ENCODE measurements around the gene ZNF622.

Gene ZNF622

GRCh38 chr5:16507716-16508115 is 42.1 kb upstream of the ZNF622 start:
- no peak for DNase-seq
- Histone ChIP-seq H4K91ac (ENCODE audit: low read length) (no peak overlapping the region), H3K36me3 (ENCODE audit: control insufficient read depth in 1 of 2, insufficient read depth in 2 of 2, low read depth in 1 of 2, low read length in 2 of 2) (no peaks in the 10 kb centered on the region), H3K9me3 (ENCODE audit: control insufficient read depth, low read length) (no peaks in the 10 kb centered on the region), H3K4me3 (ENCODE audit: insufficient read depth in 1 of 2, low read depth in 1 of 2, low read length in 2 of 2) (no peak overlapping the region), H3K18ac (ENCODE audit: low read depth in 1 of 2, low read length in 2 of 2) (no peak overlapping the region), H3K9ac (ENCODE audit: low read length) (peak overlapping the region; percentile 65), H3K4ac (ENCODE audit: low read depth in 1 of 2, low read length in 2 of 2) (no peak overlapping the region), H4K8ac (ENCODE audit: low read length) (no peak overlapping the region), H3K27me3 (ENCODE audit: control insufficient read depth in 1 of 2, insufficient read depth in 1 of 2, low read length in 2 of 2) (no peaks in the 10 kb centered on the region), H3K4me1 (ENCODE audit: control insufficient read depth, insufficient read depth, low read depth, low read length) (peaks cover 4% of the 10 kb centered on the region), H2BK12ac (ENCODE audit: low read length in 2 of 2) (no peak overlapping the region), H3K4me2 (ENCODE audit: low read length, poor library complexity, severe bottlenecking) (no peak overlapping the region), H2BK5ac (ENCODE audit: low read depth, low read length, poor library complexity, severe bottlenecking) (no peak overlapping the region), H2BK15ac (ENCODE audit: low read depth, poor library complexity, severe bottlenecking) (no peak overlapping the region), H2AFZ (ENCODE audit: low read depth, low read length) (no peak overlapping the region), H3K79me1 (replicated peaks; ENCODE audit: low read length, poor library complexity, severe bottlenecking) (no peaks in the 10 kb centered on the region), H2AK5ac (ENCODE audit: low read length, severe bottlenecking) (no peak overlapping the region), H2BK120ac (ENCODE audit: low read depth, low read length) (no peak overlapping the region), H3K23ac (ENCODE audit: low read length in 2 of 2) (no peak overlapping the region), H3K14ac (ENCODE audit: low read length in 2 of 2) (no peak overlapping the region), H3K27ac (ENCODE audit: low read length, poor library complexity, severe bottlenecking) (no peak overlapping the region)

- no peaks in the 10 kb centered on the region for H3K79me1 ChIP-seq (replicated peaks; ENCODE audit: low read length, poor library complexity, severe bottlenecking)
- no peak overlapping the region for H3K4ac ChIP-seq (ENCODE audit: low read depth in 1 of 2, low read length in 2 of 2)
- no peak overlapping the region for H2AFZ ChIP-seq (ENCODE audit: low read depth, low read length)
- H2BK12ac ChIP-seq (ENCODE audit: low read length in 2 of 2): no peak overlapping the region
- H3K4me1 ChIP-seq (ENCODE audit: control insufficient read depth, insufficient read depth, low read depth, low read length): peaks cover 5% of the 10 kb centered on the region
- no peak overlapping the region for H3K27ac ChIP-seq (ENCODE audit: low read length, poor library complexity, severe bottlenecking)
- H3K23ac ChIP-seq (ENCODE audit: low read length in 2 of 2): no peak overlapping the region
- H4K91ac ChIP-seq (ENCODE audit: low read length): no peak overlapping the region
- no peak overlapping the region for H2BK5ac ChIP-seq (ENCODE audit: low read depth, low read length, poor library complexity, severe bottlenecking)
- H3K36me3 ChIP-seq (ENCODE audit: control insufficient read depth in 1 of 2, insufficient read depth in 2 of 2, low read depth in 1 of 2, low read length in 2 of 2): no peaks in the 10 kb centered on the region
- no peak overlapping the region for H2BK15ac ChIP-seq (ENCODE audit: low read depth, poor library complexity, severe bottlenecking)
- no peak overlapping the region for H4K8ac ChIP-seq (ENCODE audit: low read length)
- no peak overlapping the region for H3K4me2 ChIP-seq (ENCODE audit: low read length, poor library complexity, severe bottlenecking)
- H3K9me3 ChIP-seq (ENCODE audit: control insufficient read depth, low read length): no peaks in the 10 kb centered on the region
- no peaks in the 10 kb centered on the region for H3K27me3 ChIP-seq (ENCODE audit: control insufficient read depth in 1 of 2, insufficient read depth in 1 of 2, low read length in 2 of 2)
- no peak overlapping the region for H2AK5ac ChIP-seq (ENCODE audit: low read length, severe bottlenecking)
- 85% methylated on average over 6 of the region's 6 CpGs for whole genome bisulfite sequencing
- H3K18ac ChIP-seq (ENCODE audit: low read depth in 1 of 2, low read length in 2 of 2): no peak overlapping the region
- H3K9ac ChIP-seq (ENCODE audit: low read length): no peak overlapping the region
- H3K4me3 ChIP-seq (ENCODE audit: insufficient read depth in 1 of 2, low read depth in 1 of 2, low read length in 2 of 2): no peak overlapping the region
- no peak overlapping the region for H2BK120ac ChIP-seq (ENCODE audit: low read depth, low read length)
- DNase-seq: no peak
- H3K14ac ChIP-seq (ENCODE audit: low read length in 2 of 2): no peak overlapping the region
Observed at GRCh38 chr5:16505904-16506303, 40.3 kb upstream of the ZNF622 start.

GRCh38 chr5:16505140-16505891 is 39.7 kb upstream of the ZNF622 start:
- DNase-seq: no peak
- Histone ChIP-seq H4K8ac (ENCODE audit: low read length) (no peak overlapping the region), H3K23ac (ENCODE audit: low read length in 2 of 2) (no peak overlapping the region), H2BK15ac (ENCODE audit: low read depth, poor library complexity, severe bottlenecking) (no peak overlapping the region), H2AK5ac (ENCODE audit: low read length, severe bottlenecking) (no peak overlapping the region), H3K14ac (ENCODE audit: low read length in 2 of 2) (no peak overlapping the region), H3K9me3 (ENCODE audit: control insufficient read depth, low read length) (no peaks in the 10 kb centered on the region), H3K79me1 (replicated peaks; ENCODE audit: low read length, poor library complexity, severe bottlenecking) (no peaks in the 10 kb centered on the region), H3K4me3 (ENCODE audit: insufficient read depth in 1 of 2, low read depth in 1 of 2, low read length in 2 of 2) (no peak overlapping the region), H3K4me2 (ENCODE audit: low read length, poor library complexity, severe bottlenecking) (no peak overlapping the region), H2AFZ (ENCODE audit: low read depth, low read length) (no peak overlapping the region), H3K4me1 (ENCODE audit: control insufficient read depth, insufficient read depth, low read depth, low read length) (peaks cover 5% of the 10 kb centered on the region), H3K27ac (ENCODE audit: low read length, poor library complexity, severe bottlenecking) (no peak overlapping the region), H3K18ac (ENCODE audit: low read depth in 1 of 2, low read length in 2 of 2) (no peak overlapping the region), H2BK5ac (ENCODE audit: low read depth, low read length, poor library complexity, severe bottlenecking) (no peak overlapping the region), H4K91ac (ENCODE audit: low read length) (no peak overlapping the region), H2BK12ac (ENCODE audit: low read length in 2 of 2) (no peak overlapping the region), H3K4ac (ENCODE audit: low read depth in 1 of 2, low read length in 2 of 2) (no peak overlapping the region), H3K9ac (ENCODE audit: low read length) (no peak overlapping the region), H3K36me3 (ENCODE audit: control insufficient read depth in 1 of 2, insufficient read depth in 2 of 2, low read depth in 1 of 2, low read length in 2 of 2) (no peaks in the 10 kb centered on the region), H2BK120ac (ENCODE audit: low read depth, low read length) (no peak overlapping the region), H3K27me3 (ENCODE audit: control insufficient read depth in 1 of 2, insufficient read depth in 1 of 2, low read length in 2 of 2) (no peaks in the 10 kb centered on the region)
- 76% methylated on average over 17 of the region's 17 CpGs for WGBS

- no peaks in the 10 kb centered on the region for H3K79me1 ChIP-seq (replicated peaks; ENCODE audit: low read length, poor library complexity, severe bottlenecking)
- peaks cover 5% of the 10 kb centered on the region for H3K4me1 ChIP-seq (ENCODE audit: control insufficient read depth, insufficient read depth, low read depth, low read length)
- H3K27ac ChIP-seq (ENCODE audit: low read length, poor library complexity, severe bottlenecking): no peak overlapping the region
- 94% methylated on average over 9 of the region's 10 CpGs for WGBS
- H3K4ac ChIP-seq (ENCODE audit: low read depth in 1 of 2, low read length in 2 of 2): no peak overlapping the region
- no peaks in the 10 kb centered on the region for H3K9me3 ChIP-seq (ENCODE audit: control insufficient read depth, low read length)
- H4K8ac ChIP-seq (ENCODE audit: low read length): no peak overlapping the region
- H2BK15ac ChIP-seq (ENCODE audit: low read depth, poor library complexity, severe bottlenecking): no peak overlapping the region
- DNase-seq: no peak
- no peaks in the 10 kb centered on the region for H3K27me3 ChIP-seq (ENCODE audit: control insufficient read depth in 1 of 2, insufficient read depth in 1 of 2, low read length in 2 of 2)
- H3K18ac ChIP-seq (ENCODE audit: low read depth in 1 of 2, low read length in 2 of 2): no peak overlapping the region
- H4K91ac ChIP-seq (ENCODE audit: low read length): no peak overlapping the region
- H2BK5ac ChIP-seq (ENCODE audit: low read depth, low read length, poor library complexity, severe bottlenecking): no peak overlapping the region
- no peak overlapping the region for H2BK12ac ChIP-seq (ENCODE audit: low read length in 2 of 2)
- no peak overlapping the region for H3K4me3 ChIP-seq (ENCODE audit: insufficient read depth in 1 of 2, low read depth in 1 of 2, low read length in 2 of 2)
- peak overlapping the region in 1 of 2 experiments; percentile 51 for H3K14ac ChIP-seq (ENCODE audit: low read length in 2 of 2)
- H2AK5ac ChIP-seq (ENCODE audit: low read length, severe bottlenecking): peak overlapping the region; percentile 2
- no peak overlapping the region for H3K9ac ChIP-seq (ENCODE audit: low read length)
- no peak overlapping the region for H3K4me2 ChIP-seq (ENCODE audit: low read length, poor library complexity, severe bottlenecking)
- no peak overlapping the region for H2AFZ ChIP-seq (ENCODE audit: low read depth, low read length)
- no peaks in the 10 kb centered on the region for H3K36me3 ChIP-seq (ENCODE audit: control insufficient read depth in 1 of 2, insufficient read depth in 2 of 2, low read depth in 1 of 2, low read length in 2 of 2)
- no peak overlapping the region for H2BK120ac ChIP-seq (ENCODE audit: low read depth, low read length)
- H3K23ac ChIP-seq (ENCODE audit: low read length in 2 of 2): no peak overlapping the region
Observed at GRCh38 chr5:16504571-16504970, 39.0 kb upstream of the ZNF622 start.

Measured in mesenchymal stem cell (in vitro differentiated cells and primary cell).